Omental fat pad (tissue), 4 donors: ENCODE data around the gene CNRIP1. TPM values are rescaled to one million over a fixed set of nuclear protein-coding genes. Genes with fewer than 3 reads are reported as not detected.
A peak's percentile ranks its signal among the peaks of the same experiment; 100 is the strongest.
"Not testable (repeated sequence)": the region's sequence is repeated elsewhere in the genome, so short reads cannot be mapped to it uniquely, and the experiment has no call there.

Source experiments
- ATAC-seq: fragments of 150-250 bp; one replicate; pipeline ENCODE4 v1.9.1; 2016; ENCODE audit warnings: mild to moderate bottlenecking, moderate library complexity; ENCODE audit not compliant: low FRiP score
- DNase-seq: peaks from one replicate; pipeline ENCODE4 v3.0.0-alpha.2; 2019; ENCODE audit warnings: low spot score
- total RNA-seq, 4 donors: library from RNA; depleted of rRNA; stranded (reverse); fragments of >200 nt; gene quantifications; one replicate each; pipeline ENCODE4 v1.1.0, GENCODE V29; 2016
- TF ChIP-seq, protein P1 (sequence below), 3 donors: fragments of 450-650 bp; IDR thresholded peaks; one replicate each; pipeline ENCODE4 v1.5.1; 2016 to 2017; ENCODE audit warnings: antibody characterized with exemption in 3 of 3, mild to moderate bottlenecking in 3 of 3, moderate library complexity in 2 of 3

The CNRIP1 gene
- total RNA-seq, 4 donors from 2014 or later = 40.8 to 67.9 (median 49.4) TPM

DNA sequence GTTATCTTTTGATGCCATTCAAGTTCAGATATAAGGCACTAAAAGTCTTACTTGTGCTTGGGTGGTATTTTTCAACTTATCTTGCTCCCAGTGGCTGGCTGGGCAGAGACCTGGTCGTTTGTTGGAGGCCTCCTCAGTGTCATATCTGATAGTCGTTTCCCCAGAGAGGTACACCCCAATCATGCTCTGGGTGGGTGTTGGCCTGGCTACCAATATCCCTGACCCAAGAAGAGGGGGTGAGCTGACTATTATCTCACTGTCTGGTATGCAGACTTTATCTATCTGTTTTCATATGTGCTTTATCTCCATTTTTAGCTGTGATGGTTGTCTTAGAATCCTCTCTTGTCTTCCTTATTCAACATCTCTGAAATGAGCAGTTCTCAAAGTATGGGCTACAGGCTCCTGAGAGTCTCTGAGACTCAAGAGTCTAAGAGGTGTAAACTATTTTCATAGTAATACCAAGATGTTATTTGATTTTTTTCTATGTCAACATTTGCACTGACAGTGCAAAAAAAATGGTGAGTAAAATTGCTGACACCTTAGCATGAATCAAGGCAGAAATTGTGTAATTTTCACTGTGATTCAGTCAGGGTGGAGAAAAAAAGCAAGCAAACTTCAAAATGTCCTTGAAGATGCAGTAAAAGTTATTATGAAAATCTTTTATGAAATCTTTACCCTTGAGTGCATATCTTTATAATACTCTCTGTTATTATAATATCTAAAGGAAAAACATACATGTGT lies 33.1 kb upstream of the CNRIP1 start:
- ATAC-seq (peak; percentile 80), DNase-seq (no peak)
- TF ChIP-seq, protein P1, sequence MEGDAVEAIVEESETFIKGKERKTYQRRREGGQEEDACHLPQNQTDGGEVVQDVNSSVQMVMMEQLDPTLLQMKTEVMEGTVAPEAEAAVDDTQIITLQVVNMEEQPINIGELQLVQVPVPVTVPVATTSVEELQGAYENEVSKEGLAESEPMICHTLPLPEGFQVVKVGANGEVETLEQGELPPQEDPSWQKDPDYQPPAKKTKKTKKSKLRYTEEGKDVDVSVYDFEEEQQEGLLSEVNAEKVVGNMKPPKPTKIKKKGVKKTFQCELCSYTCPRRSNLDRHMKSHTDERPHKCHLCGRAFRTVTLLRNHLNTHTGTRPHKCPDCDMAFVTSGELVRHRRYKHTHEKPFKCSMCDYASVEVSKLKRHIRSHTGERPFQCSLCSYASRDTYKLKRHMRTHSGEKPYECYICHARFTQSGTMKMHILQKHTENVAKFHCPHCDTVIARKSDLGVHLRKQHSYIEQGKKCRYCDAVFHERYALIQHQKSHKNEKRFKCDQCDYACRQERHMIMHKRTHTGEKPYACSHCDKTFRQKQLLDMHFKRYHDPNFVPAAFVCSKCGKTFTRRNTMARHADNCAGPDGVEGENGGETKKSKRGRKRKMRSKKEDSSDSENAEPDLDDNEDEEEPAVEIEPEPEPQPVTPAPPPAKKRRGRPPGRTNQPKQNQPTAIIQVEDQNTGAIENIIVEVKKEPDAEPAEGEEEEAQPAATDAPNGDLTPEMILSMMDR (IDR thresholded peaks at IDR 0.05) = no peak

DNA sequence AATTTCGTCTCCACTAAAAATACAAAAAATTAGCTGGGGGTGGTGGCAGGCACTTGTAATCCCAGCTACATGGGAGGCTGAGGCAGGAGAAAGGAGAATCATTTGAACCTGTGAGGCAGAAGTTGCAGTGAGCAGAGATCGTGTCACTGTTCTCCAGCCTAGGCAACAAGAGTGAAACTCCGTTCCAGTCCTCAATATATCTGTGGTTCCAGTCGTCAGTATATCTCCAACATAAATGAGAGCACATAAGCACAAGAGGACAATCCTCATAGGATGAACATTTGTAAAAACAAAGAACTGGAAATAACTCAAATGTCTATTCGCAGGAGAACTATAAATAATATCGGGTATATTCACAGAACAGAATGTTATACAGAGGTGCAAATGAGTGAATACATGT lies 32.2 kb upstream of the CNRIP1 start:
- ATAC-seq = no peak
- no peak for DNase-seq
- TF ChIP-seq, protein P1 (IDR thresholded peaks at IDR 0.05) = no peak

DNA sequence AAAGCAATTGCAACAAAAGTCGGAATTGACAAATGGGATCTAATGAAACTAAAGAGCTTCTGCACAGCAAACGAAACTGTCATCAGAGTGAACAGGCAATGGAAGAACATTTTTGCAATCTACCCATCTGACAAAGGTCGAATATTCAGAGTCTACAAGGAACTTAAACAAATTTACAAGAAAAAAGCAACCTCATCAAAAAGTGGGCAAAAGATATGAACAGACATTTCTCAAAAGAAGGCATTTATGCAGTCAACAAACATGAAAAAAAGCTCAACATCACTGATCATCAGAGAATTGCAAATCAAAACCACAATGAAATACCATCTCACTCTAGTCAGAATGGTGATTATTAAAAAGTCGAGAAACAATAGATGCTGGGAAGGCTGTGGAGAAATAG lies 29.3 kb upstream of the CNRIP1 start:
- ATAC-seq, DNase-seq: not testable (repeated sequence)

DNA sequence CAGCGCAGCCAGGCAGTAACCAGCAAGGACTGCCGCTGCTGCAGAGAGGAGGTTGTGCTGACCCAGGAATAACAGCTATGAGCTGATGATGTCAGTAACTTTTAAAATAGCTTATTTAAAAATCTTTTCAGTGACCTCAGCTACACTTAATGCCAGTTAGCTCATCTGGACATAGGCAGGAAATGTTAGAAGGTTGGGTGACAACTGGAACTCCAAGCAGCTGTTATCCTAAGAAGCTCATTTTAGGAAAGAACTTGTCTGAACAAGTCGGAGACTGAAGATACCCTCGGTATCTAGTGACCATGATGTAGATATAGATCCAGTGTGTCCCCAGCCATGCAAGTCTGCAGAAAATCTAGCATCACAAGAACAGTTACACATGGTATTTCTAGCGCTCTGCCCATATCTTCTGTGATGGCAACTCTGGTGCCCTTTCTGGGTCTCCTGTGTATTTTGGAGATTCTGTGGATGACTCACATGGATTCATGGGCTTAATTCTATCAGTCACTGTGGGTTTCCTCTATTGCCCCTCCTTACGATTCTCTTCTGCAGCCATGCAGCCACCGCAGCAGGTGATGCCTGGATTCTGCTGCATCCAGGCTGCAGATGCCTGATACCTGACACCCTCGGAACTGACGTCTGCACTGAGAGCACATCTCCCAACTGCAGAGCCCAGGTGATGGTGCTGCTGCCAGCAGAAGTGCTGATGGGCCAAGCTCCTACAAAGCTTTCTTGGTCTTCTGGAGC lies 25.6 kb upstream of the CNRIP1 start:
- ATAC-seq = no peak
- DNase-seq = no peak
- TF ChIP-seq, protein P1 (IDR thresholded peaks at IDR 0.05) = no peak

DNA sequence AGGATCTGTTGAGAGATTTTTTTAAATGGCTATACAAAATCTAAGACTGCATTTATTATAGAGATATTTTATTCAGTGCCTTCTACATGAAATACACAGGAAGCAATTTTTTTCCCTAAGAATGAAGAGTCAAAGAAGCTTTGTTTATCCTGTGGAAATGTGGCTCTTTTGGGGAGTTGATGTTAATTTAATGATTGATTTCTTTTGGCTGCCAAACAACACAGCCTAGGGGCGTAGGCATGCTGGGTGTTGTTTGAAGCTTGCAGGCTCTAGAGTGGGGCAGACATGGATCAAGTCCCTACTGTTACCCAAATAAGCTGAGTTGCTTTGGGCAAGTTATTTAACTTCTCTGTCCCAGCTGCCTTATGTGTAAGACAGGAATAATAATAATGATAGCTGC lies 24.3 kb upstream of the CNRIP1 start:
- TF ChIP-seq, protein P1 (IDR thresholded peaks at IDR 0.05) = no peak
- ATAC-seq (no peak), DNase-seq (no peak)

DNA sequence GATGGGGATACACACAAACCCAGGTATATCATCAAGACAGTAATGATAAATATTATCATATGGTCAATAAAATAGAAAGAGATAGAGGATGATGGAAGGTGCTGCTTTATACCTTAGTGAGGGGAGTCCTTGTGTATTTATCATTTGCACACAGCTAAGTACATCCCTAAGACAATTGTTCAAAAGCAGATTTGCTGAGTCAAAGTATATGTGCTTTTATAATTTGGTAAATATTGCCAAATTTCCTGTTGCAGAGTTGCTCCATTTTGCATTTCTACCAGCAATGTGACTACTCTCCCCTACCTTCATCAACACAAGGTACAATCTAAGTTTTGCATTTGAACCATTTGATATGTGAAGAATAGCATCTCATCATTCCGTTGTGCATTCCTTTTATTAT lies 22.7 kb upstream of the CNRIP1 start:
- ATAC-seq (no peak), DNase-seq (no peak)
- TF ChIP-seq, protein P1 (IDR thresholded peaks at IDR 0.05) = no peak

DNA sequence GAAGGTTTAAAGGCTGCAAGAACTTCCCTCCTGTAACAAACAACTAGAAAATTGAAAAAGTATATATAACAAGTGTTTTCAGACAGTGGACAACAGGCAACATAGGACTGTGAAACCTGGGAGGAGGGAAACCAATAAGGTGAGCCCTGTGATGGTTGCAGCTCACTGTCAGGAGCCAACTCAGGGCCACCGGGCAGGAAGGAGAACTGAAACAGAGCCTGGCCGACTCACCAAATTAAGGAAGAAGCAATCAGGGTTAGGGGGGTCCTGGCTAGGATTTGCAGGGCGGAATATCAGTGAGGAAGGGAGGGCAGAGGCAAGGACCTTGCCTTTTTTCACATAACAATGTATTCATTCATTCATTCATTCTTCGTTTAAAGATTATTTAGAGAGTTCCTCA lies 21.8 kb upstream of the CNRIP1 start:
- TF ChIP-seq, protein P1 (IDR thresholded peaks at IDR 0.05) = no peak
- DNase-seq = no peak
- ATAC-seq = no peak
